Sigmoid colon (tissue), 7 donors: ENCODE data around the gene HSPA1B. TPM values are rescaled to one million over a fixed set of nuclear protein-coding genes. Genes with fewer than 3 reads are reported as not detected.

Source experiments
- DNase-seq: peaks from one replicate; pipeline ENCODE4 v3.0.0-alpha.2; 2019
- H3K27ac ChIP-seq, 4 donors: fragments of 200-600 bp; sonication (generic); one replicate each; pipeline ENCODE4 v1.5.1; 2016 to 2019; ENCODE audit warnings: mild to moderate bottlenecking in 1 of 4
- H3K27me3 ChIP-seq, 3 donors: fragments of 200-600 bp; sonication (generic); one replicate each; pipeline ENCODE4 v1.5.1; 2019; ENCODE audit warnings: mild to moderate bottlenecking in 1 of 3
- H3K36me3 ChIP-seq, 4 donors: fragments of 200-600 bp; sonication (generic); one replicate each; pipeline ENCODE4 v1.5.1; 2016 to 2019
- H3K4me1 ChIP-seq, 4 donors: fragments of 200-600 bp; sonication (generic); one replicate each; pipeline ENCODE4 v1.5.1; 2017 to 2019
- H3K4me3 ChIP-seq, 4 donors: fragments of 200-600 bp; sonication (generic); one replicate each; pipeline ENCODE4 v1.5.1; 2017 to 2019; ENCODE audit warnings: mild to moderate bottlenecking in 2 of 4, moderate library complexity in 1 of 4
- H3K9me3 ChIP-seq, 4 donors: fragments of 200-600 bp in 3 of 4; sonication (generic) in 3 of 4; one replicate each; pipeline versions ENCODE4 v1.5.1 to v1.6.1; 2013 to 2019
- CTCF ChIP-seq, 4 experiments: fragments of 450-650 bp in 3 of 4; fragments of 200-600 bp in 1 of 4; IDR thresholded peaks; one replicate each; pipeline ENCODE4 v1.5.1; 2016 to 2019; ENCODE audit warnings: antibody characterized with exemption in 4 of 4, mild to moderate bottlenecking in 3 of 4, moderate library complexity in 2 of 4
- EP300 ChIP-seq, 4 donors: sonication (generic); formaldehyde crosslinking; IDR thresholded peaks; one replicate each; pipeline ENCODE4 v1.6.1; 2017; ENCODE audit warnings: antibody characterized with exemption in 4 of 4
- POLR2A ChIP-seq, 2 donors: fragments of 450-650 bp; IDR thresholded peaks; one replicate each; pipeline ENCODE4 v1.6.1; 2016; ENCODE audit warnings: antibody characterized with exemption in 2 of 2, mild to moderate bottlenecking in 2 of 2, moderate library complexity in 2 of 2
- POLR2AphosphoS5 ChIP-seq, 4 donors: sonication (generic); formaldehyde crosslinking; IDR thresholded peaks; one replicate each; pipeline ENCODE4 v1.6.1; 2017; ENCODE audit warnings: antibody characterized with exemption in 4 of 4
- WGBS, 2 donors: extraction: QIAGEN DNeasy Blood & Tissue Kit; methylation state at CpG; one replicate each; pipeline ENCODE4 v1.1.7; 2013; 5-methylcytosine and 5-hydroxymethylcytosine counted together
- intact Hi-C: fragments of 100-400 bp; cut with DNase I; formaldehyde crosslinking; loops from one replicate; pipeline ENCODE4 v1.15.1; 2023
- polyA plus RNA-seq, 3 donors: library from polyadenylated mRNA; stranded (reverse); fragments of 200-250 nt; gene quantifications; one replicate each; pipeline ENCODE4 v1.2.3, GENCODE V29; 2013
- total RNA-seq, 4 donors: library from RNA; depleted of rRNA; stranded (reverse); fragments of >200 nt; gene quantifications; one replicate each; pipeline ENCODE4 v1.1.0, GENCODE V29; 2016
- donor health status: healthy with polysubstance abuse.
- donor health status: Bipolar disorder and iron deficiency.
- donor health status: healthy.

The HSPA1B gene
- total RNA-seq, result 100 to 1,000 TPM in 3 of 4 donors, 10 to 100 TPM in 1; 72.6 to 237 (median 113) TPM
- polyA plus RNA-seq, result 100 to 1,000 TPM in 1 of 3 donors, 10 to 100 TPM in 2; 63.1 to 116 (median 64.3) TPM

- peak within 1 kb of the TSS; percentile 86 to 98 (median 95) for H3K27ac ChIP-seq
- TF ChIP-seq EP300 (IDR thresholded peaks at IDR 0.05) (peak in 1 of 4 donors; percentile 93), POLR2A (IDR thresholded peaks at IDR 0.05) (peak; percentile 100), CTCF (IDR thresholded peaks at IDR 0.05) (no peak), POLR2AphosphoS5 (IDR thresholded peaks at IDR 0.05) (peak; percentile 100)
- H3K4me3 ChIP-seq, result peak within 1 kb of the TSS; percentile 60 to 74 (median 68)
- intact Hi-C loops, result loop anchor here (1.0 to 10.0 kb wide), 3 partner anchors 162 to 1213 kb away; partner anchors contain the start of genes AGPAT1, MRPS18B, PPP1R10 and RNF5
- peak; percentile 100 for DNase-seq
- peaks cover 0 to 49% (median 45%) of the 10 kb centered on the region in 4 donors for H3K4me1 ChIP-seq
- H3K27me3 ChIP-seq, result no peaks in the 10 kb centered on the region
- WGBS, 2 donors, result 0% methylated on average over 52 of the region's 56 CpGs
- no peaks in the 10 kb centered on the region for H3K9me3 ChIP-seq
- H3K36me3 ChIP-seq, result no peaks in the 10 kb centered on the region
Measured at GRCh38 chr6:31827286-31828079, at the start of gene HSPA1B. Gene HSPA1B, plus strand, starts transcription at chr6:31827738. Its CDS starts 213 bp downstream, at chr6:31827951.

- Histone ChIP-seq H3K4me3 (no peak overlapping the region), H3K27me3 (no peaks in the 10 kb centered on the region), H3K27ac (no peak overlapping the region), H3K4me1 (peaks cover 0 to 10% (median 10%) of the 10 kb centered on the region in 4 donors), H3K36me3 (peaks cover 11 to 48% (median 41%) of the 10 kb centered on the region in 4 donors), H3K9me3 (no peaks in the 10 kb centered on the region)
- no peak for DNase-seq
- intact Hi-C loops, result no loop called here
- no peak for TF ChIP-seq CTCF (IDR thresholded peaks at IDR 0.05)
- TF ChIP-seq EP300 (IDR thresholded peaks at IDR 0.05), result no peak
- TF ChIP-seq POLR2A (IDR thresholded peaks at IDR 0.05), result no peak
- TF ChIP-seq POLR2AphosphoS5 (IDR thresholded peaks at IDR 0.05), result no peak
- 94 to 96% methylated on average over 5 of the region's 5 CpGs for WGBS, 2 donors
Measured at GRCh38 chr6:31778193-31778592, 49.3 kb upstream of the HSPA1B start.

- TF ChIP-seq CTCF (IDR thresholded peaks at IDR 0.05) (no peak), POLR2AphosphoS5 (IDR thresholded peaks at IDR 0.05) (no peak), POLR2A (IDR thresholded peaks at IDR 0.05) (no peak), EP300 (IDR thresholded peaks at IDR 0.05) (no peak)
- Histone ChIP-seq H3K36me3 (peaks cover 11 to 59% (median 44%) of the 10 kb centered on the region in 4 donors), H3K27me3 (no peaks in the 10 kb centered on the region), H3K4me3 (no peak overlapping the region), H3K4me1 (peaks cover 0 to 10% (median 10%) of the 10 kb centered on the region in 4 donors), H3K9me3 (no peaks in the 10 kb centered on the region), H3K27ac (no peak overlapping the region)
- no peak for DNase-seq
- intact Hi-C loops, result no loop called here
- 92 to 95% methylated on average over 43 of the region's 43 CpGs for WGBS, 2 donors
Measured at GRCh38 chr6:31778999-31779885, 48.3 kb upstream of the HSPA1B start.

GRCh38 chr6:31779908-31780307 lies 47.6 kb upstream of the HSPA1B start:
- no peak for DNase-seq
- intact Hi-C loops, result no loop called here
- peaks cover 17 to 65% (median 51%) of the 10 kb centered on the region in 4 donors for H3K36me3 ChIP-seq
- no peaks in the 10 kb centered on the region for H3K27me3 ChIP-seq
- H3K27ac ChIP-seq, result no peak overlapping the region
- peaks cover 0 to 10% (median 10%) of the 10 kb centered on the region in 4 donors for H3K4me1 ChIP-seq
- no peak for TF ChIP-seq POLR2AphosphoS5 (IDR thresholded peaks at IDR 0.05)
- TF ChIP-seq POLR2A (IDR thresholded peaks at IDR 0.05), result no peak
- H3K4me3 ChIP-seq, result no peak overlapping the region
- no peaks in the 10 kb centered on the region for H3K9me3 ChIP-seq
- whole genome bisulfite sequencing, 2 donors, result 95 to 97% methylated on average over 10 of the region's 10 CpGs
